HEK293 (cell line): Measurements from ENCODE around the gene LILRB2.
"Not testable (repeated sequence)": the region's sequence is repeated elsewhere in the genome, so short reads cannot be mapped to it uniquely, and the experiment has no call there.

ENCODE experiments used
- OVOL3 ChIP-seq: fragments of 450-650 bp; formaldehyde crosslinking; IDR thresholded peaks from 2 replicates; pipeline ENCODE4 v1.5.1; 2016; ENCODE audit warnings: missing biosample characterization, missing genetic modification characterization
- SETDB1 ChIP-seq: IDR thresholded peaks from one replicate; pipeline ENCODE4 v1.6.1; 2017; ENCODE audit warnings: mild to moderate bottlenecking, low read length, moderate library complexity, mixed read lengths; ENCODE audit not compliant: insufficient read length
- ZBTB20 ChIP-seq: fragments of 450-650 bp; formaldehyde crosslinking; IDR thresholded peaks from 2 replicates; pipeline ENCODE4 v1.5.1; 2016; ENCODE audit warnings: missing biosample characterization, missing genetic modification characterization
- ZNF239 ChIP-seq: fragments of 450-650 bp; formaldehyde crosslinking; IDR thresholded peaks from 2 replicates; pipeline ENCODE4 v1.5.1; 2016; ENCODE audit warnings: missing biosample characterization, missing genetic modification characterization
- ZNF24 ChIP-seq: fragments of 450-650 bp; formaldehyde crosslinking; IDR thresholded peaks from 2 replicates; pipeline ENCODE4 v1.5.1; 2016; ENCODE audit warnings: missing biosample characterization, missing genetic modification characterization
- ZNF274 ChIP-seq, 2 experiments: fragments of 200-500 bp in 1 of 2; fragments of 450-650 bp in 1 of 2; sonication (Bioruptor generic) in 1 of 2; formaldehyde crosslinking in 1 of 2; IDR thresholded peaks; 2 replicates each; pipeline versions ENCODE4 v1.5.1 to v1.6.1; 2014 to 2016; ENCODE audit warnings: borderline replicate concordance in 1 of 2, inconsistent platforms in 1 of 2, low read length in 1 of 2, missing biosample characterization in 1 of 2, missing genetic modification characterization in 1 of 2
- ZNF530 ChIP-seq: fragments of 450-650 bp; formaldehyde crosslinking; IDR thresholded peaks from 2 replicates; pipeline ENCODE4 v1.5.1; 2016; ENCODE audit warnings: low read depth, missing biosample characterization, missing genetic modification characterization
- TF ChIP-seq, protein P1 (sequence below): fragments of 450-650 bp; formaldehyde crosslinking; IDR thresholded peaks from 2 replicates; pipeline ENCODE4 v1.5.1; 2016; ENCODE audit warnings: missing biosample characterization, missing genetic modification characterization
- TF ChIP-seq, protein P2 (sequence below): fragments of 450-650 bp; formaldehyde crosslinking; IDR thresholded peaks from 2 replicates; pipeline ENCODE4 v1.5.1; 2016; ENCODE audit warnings: missing biosample characterization, missing genetic modification characterization

DNA sequence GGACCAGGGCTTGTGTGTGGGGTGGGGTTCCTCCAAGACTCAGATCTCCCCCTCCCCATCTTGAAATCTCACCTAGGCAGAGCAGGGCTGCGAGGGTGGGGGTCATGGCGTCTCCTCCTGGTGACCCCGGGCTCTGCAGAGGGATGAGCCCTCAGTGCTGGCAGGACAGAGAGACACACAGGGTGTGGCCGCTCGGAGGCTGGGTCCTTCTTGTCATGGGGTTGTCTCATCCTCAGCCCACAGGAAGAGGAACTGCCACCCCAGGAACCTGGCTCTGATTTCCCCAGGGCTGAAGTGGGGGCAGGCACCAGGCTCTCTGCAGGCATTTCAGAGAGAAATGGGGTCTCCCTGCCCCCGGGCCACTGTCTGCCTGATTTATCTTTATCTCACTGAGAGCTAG, 38.3 kb downstream of the LILRB2 start, which contains the start of gene LILRA6:
- TF ChIP-seq, protein P1, sequence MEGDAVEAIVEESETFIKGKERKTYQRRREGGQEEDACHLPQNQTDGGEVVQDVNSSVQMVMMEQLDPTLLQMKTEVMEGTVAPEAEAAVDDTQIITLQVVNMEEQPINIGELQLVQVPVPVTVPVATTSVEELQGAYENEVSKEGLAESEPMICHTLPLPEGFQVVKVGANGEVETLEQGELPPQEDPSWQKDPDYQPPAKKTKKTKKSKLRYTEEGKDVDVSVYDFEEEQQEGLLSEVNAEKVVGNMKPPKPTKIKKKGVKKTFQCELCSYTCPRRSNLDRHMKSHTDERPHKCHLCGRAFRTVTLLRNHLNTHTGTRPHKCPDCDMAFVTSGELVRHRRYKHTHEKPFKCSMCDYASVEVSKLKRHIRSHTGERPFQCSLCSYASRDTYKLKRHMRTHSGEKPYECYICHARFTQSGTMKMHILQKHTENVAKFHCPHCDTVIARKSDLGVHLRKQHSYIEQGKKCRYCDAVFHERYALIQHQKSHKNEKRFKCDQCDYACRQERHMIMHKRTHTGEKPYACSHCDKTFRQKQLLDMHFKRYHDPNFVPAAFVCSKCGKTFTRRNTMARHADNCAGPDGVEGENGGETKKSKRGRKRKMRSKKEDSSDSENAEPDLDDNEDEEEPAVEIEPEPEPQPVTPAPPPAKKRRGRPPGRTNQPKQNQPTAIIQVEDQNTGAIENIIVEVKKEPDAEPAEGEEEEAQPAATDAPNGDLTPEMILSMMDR, result not testable (repeated sequence)
- not testable (repeated sequence) for TF ChIP-seq ZNF274 (IDR thresholded peaks at IDR 0.05; ENCODE audit: low read length); ZNF274 (tag by site-specific recombination; IDR thresholded peaks at IDR 0.05; ENCODE audit: borderline replicate concordance); ZBTB20 (tag by site-specific recombination); ZNF24 (tag by site-specific recombination); ZNF239 (tag by site-specific recombination); OVOL3 (tag by site-specific recombination); SETDB1; ZNF530 (tag by site-specific recombination)
- TF ChIP-seq, protein P2, sequence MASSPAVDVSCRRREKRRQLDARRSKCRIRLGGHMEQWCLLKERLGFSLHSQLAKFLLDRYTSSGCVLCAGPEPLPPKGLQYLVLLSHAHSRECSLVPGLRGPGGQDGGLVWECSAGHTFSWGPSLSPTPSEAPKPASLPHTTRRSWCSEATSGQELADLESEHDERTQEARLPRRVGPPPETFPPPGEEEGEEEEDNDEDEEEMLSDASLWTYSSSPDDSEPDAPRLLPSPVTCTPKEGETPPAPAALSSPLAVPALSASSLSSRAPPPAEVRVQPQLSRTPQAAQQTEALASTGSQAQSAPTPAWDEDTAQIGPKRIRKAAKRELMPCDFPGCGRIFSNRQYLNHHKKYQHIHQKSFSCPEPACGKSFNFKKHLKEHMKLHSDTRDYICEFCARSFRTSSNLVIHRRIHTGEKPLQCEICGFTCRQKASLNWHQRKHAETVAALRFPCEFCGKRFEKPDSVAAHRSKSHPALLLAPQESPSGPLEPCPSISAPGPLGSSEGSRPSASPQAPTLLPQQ (tag by site-specific recombination), result not testable (repeated sequence)
